Activated naive CD4-positive, alpha-beta T cell (primary cell): ENCODE measurements around the gene NF2.

ENCODE experiments used
- DNase-seq, 4 experiments: peaks; one replicate each; lab custom pipeline; 2025; lab: John Stamatoyannopoulos, UW

NF2 gene

DNA sequence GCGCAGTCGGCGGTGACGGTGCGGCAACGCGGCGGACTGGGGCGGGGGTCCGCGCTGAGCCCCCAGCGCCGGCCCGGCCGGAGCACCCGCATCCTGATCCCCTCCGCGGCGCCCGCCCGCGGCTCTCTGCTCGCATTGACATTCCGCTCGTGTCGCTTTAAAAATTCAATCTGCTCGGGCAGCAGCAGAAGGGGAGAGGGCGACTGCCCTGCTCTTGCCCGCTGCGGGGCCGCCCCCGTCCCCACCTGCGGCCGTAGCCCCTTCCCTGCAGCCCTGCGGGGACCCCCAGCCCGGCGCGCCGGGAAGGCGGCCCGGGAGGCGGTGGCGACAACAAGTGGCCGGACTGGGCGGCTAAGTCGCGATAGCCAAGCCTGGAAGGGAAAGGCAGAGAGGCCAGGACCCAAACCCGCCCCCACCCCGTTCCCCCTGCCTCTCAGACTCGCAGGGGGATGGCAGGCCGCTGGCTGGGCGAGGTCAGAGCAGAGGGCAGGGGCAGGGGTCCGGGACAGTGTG, 117.4 kb downstream of the NF2 start:
- DNase-seq, result no peak

DNA sequence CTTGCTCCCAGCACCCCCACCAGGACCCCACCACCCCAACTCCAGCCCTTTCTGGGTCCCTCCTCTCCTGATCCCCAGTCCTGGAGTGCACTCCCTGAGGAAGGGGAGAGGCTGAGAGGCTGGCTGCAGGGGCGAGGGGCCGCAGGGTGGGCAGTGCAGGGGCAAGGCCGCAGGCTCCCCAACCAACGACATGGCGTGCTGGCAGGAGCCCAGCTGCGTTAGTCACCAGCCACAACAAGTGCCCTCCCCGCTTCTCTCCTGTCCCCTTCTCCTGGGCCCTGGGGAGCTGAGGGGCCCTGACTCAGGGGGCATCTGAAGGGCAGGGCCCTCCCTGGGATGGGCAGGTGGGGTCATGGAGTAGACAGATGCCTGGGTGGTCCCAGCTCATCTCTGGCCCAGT, 118.7 kb downstream of the NF2 start:
- no peak for DNase-seq

DNA sequence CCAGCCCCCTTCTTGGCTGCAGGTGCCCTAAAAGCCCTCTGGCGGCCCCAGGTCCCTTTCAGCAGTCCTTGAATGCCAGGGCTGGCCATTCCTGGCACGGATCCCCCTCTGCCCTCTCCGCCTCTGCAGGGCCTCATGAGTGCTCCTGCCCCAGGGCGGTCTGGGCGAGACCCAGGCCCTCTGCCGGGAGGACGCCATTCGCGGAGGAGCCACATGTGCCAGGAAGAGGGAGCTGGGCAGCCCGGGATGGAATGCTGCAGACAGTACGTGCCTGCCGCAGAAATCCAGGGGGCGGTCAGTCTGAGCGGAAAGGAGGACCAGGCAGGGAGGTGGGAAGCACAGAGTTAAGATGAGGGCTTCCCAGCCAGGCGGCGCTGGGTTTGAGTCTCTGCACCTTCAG, 119.2 kb downstream of the NF2 start:
- DNase-seq, result no peak

- no peak for DNase-seq
These were observed 120.3 kb downstream of the NF2 start for GRCh38 chr22:29723766-29724165.

DNA sequence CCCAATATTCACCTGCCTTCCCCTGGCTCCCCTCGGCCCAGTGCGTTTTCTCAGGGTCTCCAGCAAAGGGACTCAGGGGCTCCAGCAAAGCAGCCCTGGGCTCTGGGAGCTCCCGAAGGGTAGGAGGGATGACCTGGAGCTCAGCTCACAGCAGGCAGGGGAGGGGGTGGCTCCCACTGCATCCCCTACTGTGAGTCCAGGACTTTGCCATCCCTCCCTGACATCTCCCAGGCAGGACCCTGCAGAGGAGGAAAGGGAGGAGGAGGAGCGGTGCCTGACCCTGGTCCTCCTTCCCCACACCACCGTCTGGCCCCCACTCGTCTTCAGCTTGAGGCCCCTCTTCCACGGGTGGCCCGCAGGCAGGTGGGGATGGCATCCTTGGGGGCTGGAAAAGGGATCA, 121.4 kb downstream of the NF2 start:
- no peak for DNase-seq

DNA sequence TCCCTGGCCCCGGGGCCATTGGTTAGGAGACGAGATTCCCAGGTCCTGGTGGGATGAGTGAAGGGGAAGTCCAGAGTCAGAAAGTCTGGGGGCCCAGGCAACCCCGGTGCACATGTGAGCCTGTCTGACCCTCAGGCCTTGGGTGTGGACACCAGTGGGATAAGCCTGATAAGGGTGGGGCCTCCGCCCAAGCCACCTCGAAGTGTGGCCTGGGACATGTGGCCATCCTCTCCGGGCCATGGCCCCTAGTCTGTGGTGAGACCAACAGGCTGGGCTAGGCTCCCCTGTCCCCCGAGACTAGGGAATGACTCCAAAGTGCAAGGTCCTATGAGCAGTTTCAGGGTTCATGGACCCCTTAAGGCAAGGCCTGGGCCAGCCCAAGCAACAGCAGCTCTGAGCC, 122.7 kb downstream of the NF2 start:
- DNase-seq, result no peak

- no peak for DNase-seq
These were observed 123.2 kb downstream of the NF2 start for GRCh38 chr22:29726512-29727130.

GRCh38 chr22:29727131-29727523, 123.7 kb downstream of the NF2 start:
- no peak for DNase-seq

DNA sequence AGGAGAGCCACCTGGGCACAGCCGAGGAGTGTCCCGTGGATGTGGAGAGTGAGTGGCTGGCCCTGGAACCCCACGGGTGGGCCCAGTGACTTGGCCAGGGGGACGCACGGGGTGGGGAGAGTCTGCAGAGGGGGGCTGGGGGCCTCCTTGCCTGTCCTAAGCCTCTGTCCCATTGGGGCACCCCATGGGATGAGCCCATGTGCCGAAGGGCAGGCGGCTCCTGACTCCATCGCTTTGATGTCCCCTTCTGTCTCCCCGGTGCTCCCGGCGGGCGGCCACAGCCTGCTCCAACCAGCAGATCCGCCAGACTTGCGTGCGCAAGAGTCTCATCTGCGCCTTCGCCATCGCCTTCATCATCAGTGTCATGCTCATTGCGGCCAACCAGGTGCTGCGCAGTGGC, 125.7 kb downstream of the NF2 start:
- no peak for DNase-seq

- no peak for DNase-seq
These were observed 127.8 kb downstream of the NF2 start for GRCh38 chr22:29731058-29731850.

DNA sequence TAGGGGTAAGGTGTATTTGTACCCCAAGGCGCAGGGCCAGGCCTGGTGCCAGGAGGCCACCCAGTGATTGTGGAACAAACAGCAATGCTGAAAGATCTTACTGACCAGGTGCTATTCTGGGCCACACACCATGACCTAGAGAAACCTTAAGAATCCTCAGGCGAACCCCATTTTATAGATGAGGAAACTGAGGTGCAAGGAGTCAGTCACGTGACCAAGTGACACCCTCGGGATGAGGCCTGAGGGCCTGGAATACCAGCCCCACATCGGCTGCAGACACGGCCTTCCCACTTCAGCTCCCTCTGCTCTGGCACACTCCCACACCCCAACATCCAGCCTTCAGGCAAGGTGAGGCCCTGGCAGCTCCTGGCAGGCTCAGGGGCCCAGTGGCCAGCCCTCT, 129.4 kb downstream of the NF2 start:
- no peak for DNase-seq

- no peak for DNase-seq
These were observed 130.1 kb downstream of the NF2 start for GRCh38 chr22:29733362-29734201.

- no peak for DNase-seq
These were observed 131.0 kb downstream of the NF2 start for GRCh38 chr22:29734406-29734805.

DNA sequence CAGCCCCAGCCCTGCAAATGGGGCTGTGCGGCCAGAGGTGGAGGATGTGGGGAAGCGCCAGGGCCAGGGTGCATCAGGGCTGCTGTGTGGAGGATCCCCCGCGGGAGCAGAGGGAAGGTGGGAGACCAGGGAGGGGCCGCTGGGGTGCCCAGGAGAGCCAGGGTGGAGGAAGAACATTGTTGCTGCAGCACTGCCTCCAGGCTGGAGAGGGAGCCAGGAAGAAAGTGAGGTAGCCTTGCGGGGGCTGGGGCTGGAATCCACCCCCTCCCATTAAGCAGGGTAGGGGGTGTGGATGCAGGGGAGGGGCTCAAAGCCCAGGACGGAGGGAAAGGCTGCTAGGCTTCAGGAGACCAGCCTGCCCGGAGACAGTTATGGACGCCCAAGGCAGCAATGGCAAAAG, 131.4 kb downstream of the NF2 start:
- DNase-seq, result no peak

GRCh38 chr22:29735416-29735815, 132.0 kb downstream of the NF2 start:
- DNase-seq, result no peak

DNA sequence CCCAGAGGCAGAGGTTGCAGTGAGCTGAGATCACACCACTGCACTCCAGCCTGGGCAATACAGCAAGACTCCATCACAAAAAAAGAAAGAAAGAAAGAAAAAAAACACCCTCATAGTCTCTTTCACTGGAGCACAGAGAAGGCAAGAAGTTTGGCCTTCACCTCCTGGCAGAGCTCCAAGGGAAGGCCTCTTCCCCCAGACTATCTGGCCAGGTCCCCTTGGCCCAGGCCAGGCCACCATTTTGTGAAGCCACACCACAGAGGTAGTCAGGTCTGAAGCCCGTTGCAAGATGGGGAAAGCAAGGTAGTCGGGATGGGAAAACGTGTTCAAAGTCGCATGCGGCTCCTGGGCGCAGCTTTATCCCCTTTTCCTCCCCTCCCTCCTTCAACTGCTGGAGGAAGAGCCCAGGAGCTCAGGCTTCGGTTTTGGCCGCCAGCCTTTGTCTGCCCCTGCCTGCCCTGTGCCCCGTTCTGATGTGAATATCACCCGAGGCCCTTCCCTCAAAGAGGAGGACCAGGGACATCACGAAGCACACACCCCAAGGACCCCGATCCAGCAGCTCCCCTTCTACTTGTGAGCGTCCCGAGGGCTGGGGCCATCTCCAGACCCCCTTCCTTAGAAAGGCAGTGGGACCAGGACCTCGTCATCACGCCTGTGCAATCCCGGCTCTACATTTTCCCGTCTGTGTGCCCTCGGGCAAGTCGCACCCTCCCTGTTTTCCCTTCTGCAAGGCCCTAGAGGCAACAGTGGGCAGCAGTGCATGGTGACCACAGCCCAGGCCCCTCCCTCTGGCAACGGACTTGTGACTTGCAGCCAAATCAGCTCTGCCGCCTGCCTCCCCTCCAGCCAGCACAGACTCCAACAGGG, 134.1 kb downstream of the NF2 start:
- DNase-seq, result no peak

- no peak for DNase-seq
These were observed 134.8 kb downstream of the NF2 start for GRCh38 chr22:29738118-29738815.

GRCh38 chr22:29739346-29739875, 136.0 kb downstream of the NF2 start:
- no peak for DNase-seq

DNA sequence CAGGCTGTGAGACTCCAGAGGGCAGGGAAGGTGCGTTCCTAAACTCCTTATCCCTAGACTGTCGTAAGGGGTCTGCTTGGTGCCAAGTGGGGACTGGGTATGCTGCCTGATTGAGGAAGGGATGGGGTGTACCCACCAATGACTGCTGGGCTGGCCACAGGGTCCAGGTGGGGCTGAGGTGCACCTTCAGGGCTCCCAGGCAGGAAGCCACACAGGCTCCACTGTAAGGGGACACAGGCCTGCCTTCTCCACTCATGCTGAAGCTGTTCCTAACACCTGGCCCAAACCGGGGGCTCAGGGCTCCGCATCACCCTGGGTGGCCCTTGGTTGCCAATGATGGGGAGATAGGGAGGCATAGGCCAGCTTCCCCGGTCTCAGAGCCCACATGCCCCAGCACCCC, 136.8 kb downstream of the NF2 start:
- no peak for DNase-seq

GRCh38 chr22:29741926-29742325, 138.5 kb downstream of the NF2 start:
- DNase-seq, result no peak

- no peak for DNase-seq
These were observed 138.9 kb downstream of the NF2 start for GRCh38 chr22:29742326-29742725.
